Measurements from ENCODE around the gene CNIH2.
"Not testable (repeated sequence)": the region's sequence is repeated elsewhere in the genome, so short reads cannot be mapped to it uniquely, and the experiment has no call there.

Gene CNIH2

GRCh38 chr11:66302656-66303055, 24.7 kb downstream of the CNIH2 start:
- TF ChIP-seq CTCF (IDR thresholded peaks at IDR 0.05; ENCODE audit: borderline replicate concordance, control extremely low read depth, extremely low read depth, insufficient read depth, missing control alignments), result no peak
- DNase-seq (ENCODE audit: low spot score), result no peak
- in situ Hi-C loops (cut with MboI; ENCODE audit: low sequenced_read_pairs, unreplicated experiment), result no loop called here

- TF ChIP-seq CTCF (IDR thresholded peaks at IDR 0.05; ENCODE audit: borderline replicate concordance, control extremely low read depth, extremely low read depth, insufficient read depth, missing control alignments), result no peak
- DNase-seq (ENCODE audit: low spot score), result no peak
- in situ Hi-C loops (cut with MboI; ENCODE audit: low sequenced_read_pairs, unreplicated experiment), result no loop called here
These were observed 31.5 kb downstream of the CNIH2 start for GRCh38 chr11:66309475-66309874.

GRCh38 chr11:66310324-66310723, 32.3 kb downstream of the CNIH2 start:
- in situ Hi-C loops (cut with MboI; ENCODE audit: low sequenced_read_pairs, unreplicated experiment), result no loop called here
- DNase-seq (ENCODE audit: low spot score), result no peak
- TF ChIP-seq CTCF (IDR thresholded peaks at IDR 0.05; ENCODE audit: borderline replicate concordance, control extremely low read depth, extremely low read depth, insufficient read depth, missing control alignments), result no peak

GRCh38 chr11:66310803-66311440, 32.9 kb downstream of the CNIH2 start:
- DNase-seq (ENCODE audit: low spot score); in situ Hi-C loops (cut with MboI; ENCODE audit: low sequenced_read_pairs, unreplicated experiment): not testable (repeated sequence)

GRCh38 chr11:66311470-66311964, 33.5 kb downstream of the CNIH2 start:
- in situ Hi-C loops (cut with MboI; ENCODE audit: low sequenced_read_pairs, unreplicated experiment), result no loop called here
- no peak for DNase-seq (ENCODE audit: low spot score)
- TF ChIP-seq CTCF (IDR thresholded peaks at IDR 0.05; ENCODE audit: borderline replicate concordance, control extremely low read depth, extremely low read depth, insufficient read depth, missing control alignments), result peak; percentile 83

GRCh38 chr11:66311965-66312548, 34.1 kb downstream of the CNIH2 start:
- no peak for TF ChIP-seq CTCF (IDR thresholded peaks at IDR 0.05; ENCODE audit: borderline replicate concordance, control extremely low read depth, extremely low read depth, insufficient read depth, missing control alignments)
- in situ Hi-C loops (cut with MboI; ENCODE audit: low sequenced_read_pairs, unreplicated experiment), result no loop called here
- DNase-seq (ENCODE audit: low spot score), result peak; percentile 90

GRCh38 chr11:66312549-66313320, 34.8 kb downstream of the CNIH2 start:
- in situ Hi-C loops (cut with MboI; ENCODE audit: low sequenced_read_pairs, unreplicated experiment), result no loop called here
- DNase-seq (ENCODE audit: low spot score), result peak; percentile 99
- TF ChIP-seq CTCF (IDR thresholded peaks at IDR 0.05; ENCODE audit: borderline replicate concordance, control extremely low read depth, extremely low read depth, insufficient read depth, missing control alignments), result no peak

All from GM13976 (cell line).